GM18517 (cell line): ENCODE results near the gene UQCRFS1.

ENCODE experiments used
- ATAC-seq: cut with Tn5 transposase; IDR thresholded peaks from one replicate; pipeline ENCODE4 v1.9.1; 2021; ENCODE audit warnings: mild to moderate bottlenecking, moderate library complexity; ENCODE audit not compliant: unreplicated experiment

The UQCRFS1 gene

GRCh38 chr19:29170554-29170953 is 42.4 kb downstream of the UQCRFS1 start:
- ATAC-seq: no peak

GRCh38 chr19:29162694-29163093 is 50.3 kb downstream of the UQCRFS1 start:
- no peak for ATAC-seq

- no peak for ATAC-seq
Measured at GRCh38 chr19:29155683-29156082, 57.3 kb downstream of the UQCRFS1 start.
